ENCODE measurements around the gene SLIT1.

SLIT1 gene

DNA sequence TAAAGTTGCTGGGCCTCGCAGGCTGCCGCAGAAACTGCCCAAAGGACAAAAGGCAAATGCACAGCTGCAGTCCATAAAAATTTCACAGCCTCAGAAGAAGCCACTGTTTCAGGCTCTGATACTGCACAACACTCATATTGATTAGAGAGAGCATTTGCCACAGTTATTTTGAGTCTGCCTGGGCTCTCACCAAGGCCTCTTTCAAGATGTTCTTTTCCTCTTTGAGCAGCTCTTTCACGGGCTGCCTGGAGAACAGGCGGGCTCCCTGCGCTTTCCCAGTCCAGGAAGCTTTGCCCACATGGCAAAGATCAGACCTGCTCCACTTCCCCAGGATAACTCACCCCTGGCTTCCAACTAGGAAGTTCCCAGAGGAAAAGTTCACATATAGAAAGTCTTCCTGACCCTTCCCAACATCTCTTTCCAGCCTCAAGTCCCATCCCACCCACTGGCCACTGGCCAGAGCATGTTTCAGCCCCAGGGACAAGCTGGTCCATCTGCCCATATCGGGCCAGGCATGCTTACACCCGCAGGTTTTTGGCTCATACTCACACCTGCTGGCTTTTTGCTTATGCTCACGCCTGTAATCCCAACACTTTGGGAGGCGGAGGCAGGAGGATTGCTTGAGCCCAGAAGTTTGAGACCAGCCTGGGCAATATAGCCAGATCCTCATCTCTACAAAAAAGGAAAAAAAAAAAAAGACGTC lies 3.3 kb downstream of the SLIT1 start:
- H3K4me3 ChIP-seq (replicated peaks in 1 of 2; ENCODE audit: low read depth in 2 of 2, low read length in 2 of 2): no peak overlapping the region
- TF ChIP-seq, protein P1, sequence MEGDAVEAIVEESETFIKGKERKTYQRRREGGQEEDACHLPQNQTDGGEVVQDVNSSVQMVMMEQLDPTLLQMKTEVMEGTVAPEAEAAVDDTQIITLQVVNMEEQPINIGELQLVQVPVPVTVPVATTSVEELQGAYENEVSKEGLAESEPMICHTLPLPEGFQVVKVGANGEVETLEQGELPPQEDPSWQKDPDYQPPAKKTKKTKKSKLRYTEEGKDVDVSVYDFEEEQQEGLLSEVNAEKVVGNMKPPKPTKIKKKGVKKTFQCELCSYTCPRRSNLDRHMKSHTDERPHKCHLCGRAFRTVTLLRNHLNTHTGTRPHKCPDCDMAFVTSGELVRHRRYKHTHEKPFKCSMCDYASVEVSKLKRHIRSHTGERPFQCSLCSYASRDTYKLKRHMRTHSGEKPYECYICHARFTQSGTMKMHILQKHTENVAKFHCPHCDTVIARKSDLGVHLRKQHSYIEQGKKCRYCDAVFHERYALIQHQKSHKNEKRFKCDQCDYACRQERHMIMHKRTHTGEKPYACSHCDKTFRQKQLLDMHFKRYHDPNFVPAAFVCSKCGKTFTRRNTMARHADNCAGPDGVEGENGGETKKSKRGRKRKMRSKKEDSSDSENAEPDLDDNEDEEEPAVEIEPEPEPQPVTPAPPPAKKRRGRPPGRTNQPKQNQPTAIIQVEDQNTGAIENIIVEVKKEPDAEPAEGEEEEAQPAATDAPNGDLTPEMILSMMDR (IDR thresholded peaks at IDR 0.05; ENCODE audit: low read depth, low read length): no peak
- no peak for DNase-seq (ENCODE audit: low read depth in 2 of 2)

- H3K4me3 ChIP-seq (replicated peaks in 1 of 2; ENCODE audit: low read depth in 2 of 2, low read length in 2 of 2): no peak overlapping the region
- TF ChIP-seq, protein P1 (IDR thresholded peaks at IDR 0.05; ENCODE audit: low read depth, low read length): no peak
- DNase-seq (ENCODE audit: low read depth in 2 of 2): no peak
Measured at GRCh38 chr10:97180986-97181385, 4.8 kb downstream of the SLIT1 start.

- TF ChIP-seq, protein P1 (IDR thresholded peaks at IDR 0.05; ENCODE audit: low read depth, low read length): no peak
- DNase-seq (ENCODE audit: low read depth in 2 of 2): no peak
- H3K4me3 ChIP-seq (replicated peaks in 1 of 2; ENCODE audit: low read depth in 2 of 2, low read length in 2 of 2): no peak overlapping the region
Measured at GRCh38 chr10:97180363-97180755, 5.4 kb downstream of the SLIT1 start.

DNA sequence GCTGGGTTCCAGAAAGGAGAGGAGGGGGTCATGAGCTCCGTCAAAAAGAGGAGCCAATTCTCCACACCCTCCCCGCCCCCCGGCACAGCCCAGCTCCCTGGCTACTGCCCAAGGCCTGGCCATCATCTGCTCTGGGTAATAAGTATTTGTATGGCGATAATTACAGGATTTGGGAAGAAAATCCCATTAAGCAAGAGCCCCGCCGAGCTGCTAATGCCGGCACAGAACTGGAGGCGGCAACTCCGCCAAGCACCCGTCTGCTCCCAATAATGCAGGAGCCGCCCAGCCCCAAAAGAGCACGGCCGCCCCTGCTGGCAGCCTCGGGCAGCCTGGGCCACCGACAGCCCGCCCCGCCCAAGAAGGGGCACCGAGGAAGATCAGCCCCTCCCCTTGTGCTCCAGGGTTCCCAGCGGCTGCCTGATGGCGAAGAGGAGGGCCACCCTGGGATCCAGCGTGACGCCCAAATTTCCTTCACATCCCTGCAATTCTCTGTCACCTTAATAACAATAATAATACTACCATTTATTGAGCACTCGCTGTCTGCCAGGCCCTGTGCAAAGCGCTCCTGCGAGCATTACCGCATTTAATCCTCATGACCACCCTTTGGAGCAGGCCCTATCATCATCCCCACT lies 5.9 kb downstream of the SLIT1 start:
- TF ChIP-seq, protein P1 (IDR thresholded peaks at IDR 0.05; ENCODE audit: low read depth, low read length): no peak
- no peak for DNase-seq (ENCODE audit: low read depth in 2 of 2)
- no peak overlapping the region for H3K4me3 ChIP-seq (replicated peaks in 1 of 2; ENCODE audit: low read depth in 2 of 2, low read length in 2 of 2)

DNA sequence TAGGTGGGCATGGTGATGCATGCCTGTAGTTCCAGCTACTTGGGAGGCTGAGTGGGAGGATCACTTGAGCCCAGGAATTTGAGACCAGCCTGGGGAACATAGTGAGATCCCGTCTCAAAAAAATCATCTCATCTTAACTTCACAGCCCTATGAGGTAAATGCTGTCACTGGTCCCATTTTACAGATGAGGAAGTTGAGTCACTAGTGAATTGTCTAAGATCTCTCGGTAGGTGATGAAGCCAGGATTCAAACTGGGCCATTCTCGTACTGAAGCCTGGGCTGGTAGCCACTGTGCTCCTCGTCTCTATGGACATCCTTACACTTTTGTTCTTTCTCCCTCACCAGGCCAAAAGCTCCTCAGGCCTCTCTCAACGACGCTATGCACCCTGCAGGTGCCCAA lies 6.4 kb downstream of the SLIT1 start:
- no peak overlapping the region for H3K4me3 ChIP-seq (replicated peaks in 1 of 2; ENCODE audit: low read depth in 2 of 2, low read length in 2 of 2)
- TF ChIP-seq, protein P1 (IDR thresholded peaks at IDR 0.05; ENCODE audit: low read depth, low read length): no peak
- no peak for DNase-seq (ENCODE audit: low read depth in 2 of 2)

DNA sequence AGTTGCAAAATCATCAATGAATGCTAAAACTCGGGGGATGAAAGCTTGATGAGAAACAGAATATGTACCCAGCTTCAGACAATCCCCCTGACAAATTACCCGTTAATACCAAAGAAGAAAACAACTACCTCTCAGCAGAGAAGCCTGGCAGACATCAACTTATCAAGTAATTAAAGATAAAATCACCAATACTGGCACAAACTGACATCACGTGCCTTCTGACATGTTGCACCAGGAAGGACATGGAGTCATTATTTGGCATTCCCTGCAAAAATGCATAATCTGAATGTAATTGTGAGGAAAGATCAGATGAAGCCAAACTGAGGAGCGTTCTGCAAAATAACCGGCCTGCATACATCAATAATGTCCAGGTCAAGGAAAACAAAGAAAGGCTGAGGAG lies 7.7 kb downstream of the SLIT1 start:
- TF ChIP-seq, protein P1 (IDR thresholded peaks at IDR 0.05; ENCODE audit: low read depth, low read length): no peak
- DNase-seq (ENCODE audit: low read depth in 2 of 2): no peak
- no peak overlapping the region for H3K4me3 ChIP-seq (replicated peaks in 1 of 2; ENCODE audit: low read depth in 2 of 2, low read length in 2 of 2)
